Measurements from ENCODE around the gene OXER1. TPM values are rescaled to one million over a fixed set of nuclear protein-coding genes. Genes with fewer than 3 reads are reported as not detected.

Gene OXER1
- total RNA-seq, 2 experiments from 2014 or later = not detected

DNA sequence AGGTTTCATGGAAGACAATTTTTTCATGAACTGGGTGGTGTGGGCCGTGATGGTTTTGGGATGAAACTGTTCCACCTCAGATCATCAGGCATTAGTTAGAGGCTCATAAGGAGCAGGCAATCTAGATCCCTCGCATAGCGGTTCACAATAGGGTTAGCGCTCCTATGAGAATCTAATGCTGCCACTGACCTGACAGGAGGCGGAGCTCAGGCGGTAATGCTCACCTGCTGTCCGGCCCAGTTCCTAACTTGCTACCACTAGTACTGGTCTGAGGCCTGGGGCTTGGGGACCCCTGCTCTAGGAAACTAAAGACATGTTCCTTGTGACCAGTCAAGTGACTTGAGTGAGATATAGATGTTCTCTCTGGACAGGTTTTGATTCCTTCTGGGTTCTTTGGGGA is 49.2 kb downstream of the OXER1 start:
- CTCF ChIA-PET (ENCODE audit: unreplicated experiment) = no interaction called here
- no peaks in the 10 kb centered on the region for H3K9me2 ChIP-seq (ENCODE audit: insufficient read depth, low read length)
- H3K4me1 ChIP-seq (ENCODE audit: insufficient read depth, low read length, poor library complexity, severe bottlenecking) = no peaks in the 10 kb centered on the region
- no peak for DNase-seq (ENCODE audit: low spot score)
- H3K36me3 ChIP-seq (ENCODE audit: insufficient read depth, low read length) = peaks cover 42% of the 10 kb centered on the region
- H4K20me1 ChIP-seq (ENCODE audit: insufficient read depth, low read length) = no peaks in the 10 kb centered on the region; the same call in 1 of the 2 replicates
- no TSS peak for BruUV-seq (replicated peaks)
- H3K79me2 ChIP-seq (ENCODE audit: insufficient read depth, low read depth, low read length) = no peaks in the 10 kb centered on the region
- intact Hi-C loops (cut with micrococcal nuclease; ENCODE audit: unreplicated experiment) = no loop called here
- POLR2A ChIA-PET = no interaction called here
- no peak overlapping the region for H2AFZ ChIP-seq (ENCODE audit: low read length)
- H3K4me3 ChIP-seq (ENCODE audit: low read depth, low read length, poor library complexity, severe bottlenecking) = no peak overlapping the region
- no peak overlapping the region for H3K27ac ChIP-seq (ENCODE audit: low read depth, low read length, poor library complexity, severe bottlenecking)
- TF ChIP-seq, protein P1, sequence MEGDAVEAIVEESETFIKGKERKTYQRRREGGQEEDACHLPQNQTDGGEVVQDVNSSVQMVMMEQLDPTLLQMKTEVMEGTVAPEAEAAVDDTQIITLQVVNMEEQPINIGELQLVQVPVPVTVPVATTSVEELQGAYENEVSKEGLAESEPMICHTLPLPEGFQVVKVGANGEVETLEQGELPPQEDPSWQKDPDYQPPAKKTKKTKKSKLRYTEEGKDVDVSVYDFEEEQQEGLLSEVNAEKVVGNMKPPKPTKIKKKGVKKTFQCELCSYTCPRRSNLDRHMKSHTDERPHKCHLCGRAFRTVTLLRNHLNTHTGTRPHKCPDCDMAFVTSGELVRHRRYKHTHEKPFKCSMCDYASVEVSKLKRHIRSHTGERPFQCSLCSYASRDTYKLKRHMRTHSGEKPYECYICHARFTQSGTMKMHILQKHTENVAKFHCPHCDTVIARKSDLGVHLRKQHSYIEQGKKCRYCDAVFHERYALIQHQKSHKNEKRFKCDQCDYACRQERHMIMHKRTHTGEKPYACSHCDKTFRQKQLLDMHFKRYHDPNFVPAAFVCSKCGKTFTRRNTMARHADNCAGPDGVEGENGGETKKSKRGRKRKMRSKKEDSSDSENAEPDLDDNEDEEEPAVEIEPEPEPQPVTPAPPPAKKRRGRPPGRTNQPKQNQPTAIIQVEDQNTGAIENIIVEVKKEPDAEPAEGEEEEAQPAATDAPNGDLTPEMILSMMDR (conservative IDR thresholded peaks at IDR 0.05; ENCODE audit: low read length) = no peak
- TF ChIP-seq EZH2phosphoT487 (IDR thresholded peaks at IDR 0.05; ENCODE audit: borderline replicate concordance, low read depth, low read length) = no peak
- H3K4me2 ChIP-seq (ENCODE audit: low read length) = no peak overlapping the region
- H3K9me3 ChIP-seq (ENCODE audit: low read length) = no peaks in the 10 kb centered on the region

DNA sequence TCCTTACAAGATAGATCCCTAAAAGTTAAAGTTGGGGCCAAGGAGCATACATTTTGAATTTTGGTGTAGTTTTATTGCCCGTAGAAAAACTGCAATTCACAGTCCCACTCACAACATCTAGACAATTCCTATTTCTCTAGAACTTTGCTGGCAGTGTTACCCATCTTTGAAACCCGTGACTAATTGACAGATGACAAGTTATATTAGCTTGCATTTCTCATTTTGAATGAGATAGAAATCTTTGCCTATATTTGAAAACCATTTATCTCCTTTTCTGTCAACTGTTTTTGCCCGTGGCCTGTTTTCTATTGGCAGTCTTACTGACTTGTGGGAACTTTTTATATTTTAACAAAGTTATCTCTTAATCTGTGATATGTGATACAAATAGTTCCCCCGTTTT is 50.0 kb downstream of the OXER1 start:
- H3K36me3 ChIP-seq (ENCODE audit: insufficient read depth, low read length) = peaks cover 48% of the 10 kb centered on the region
- no peak for DNase-seq (ENCODE audit: low spot score)
- no peaks in the 10 kb centered on the region for H3K9me3 ChIP-seq (ENCODE audit: low read length)
- H3K79me2 ChIP-seq (ENCODE audit: insufficient read depth, low read depth, low read length) = no peaks in the 10 kb centered on the region
- ChIA-PET CTCF (ENCODE audit: unreplicated experiment) (no interaction called here), POLR2A (interaction anchor here (1.3 kb wide), 1 partner anchor 14 kb away, joined by 5 read pairs; no protein-coding TSS in a partner anchor)
- no peak overlapping the region for H3K27ac ChIP-seq (ENCODE audit: low read depth, low read length, poor library complexity, severe bottlenecking)
- no peaks in the 10 kb centered on the region for H3K9me2 ChIP-seq (ENCODE audit: insufficient read depth, low read length)
- no TSS peak for BruUV-seq (replicated peaks)
- TF ChIP-seq EZH2phosphoT487 (IDR thresholded peaks at IDR 0.05; ENCODE audit: borderline replicate concordance, low read depth, low read length) = no peak
- TF ChIP-seq, protein P1 (conservative IDR thresholded peaks at IDR 0.05; ENCODE audit: low read length) = no peak
- intact Hi-C loops (cut with micrococcal nuclease; ENCODE audit: unreplicated experiment) = no loop called here
- H3K4me1 ChIP-seq (ENCODE audit: insufficient read depth, low read length, poor library complexity, severe bottlenecking) = no peaks in the 10 kb centered on the region
- no peaks in the 10 kb centered on the region; the same call in 1 of the 2 replicates for H4K20me1 ChIP-seq (ENCODE audit: insufficient read depth, low read length)
- H3K4me2 ChIP-seq (ENCODE audit: low read length) = no peak overlapping the region
- H3K4me3 ChIP-seq (ENCODE audit: low read depth, low read length, poor library complexity, severe bottlenecking) = no peak overlapping the region
- H2AFZ ChIP-seq (ENCODE audit: low read length) = no peak overlapping the region

DNA sequence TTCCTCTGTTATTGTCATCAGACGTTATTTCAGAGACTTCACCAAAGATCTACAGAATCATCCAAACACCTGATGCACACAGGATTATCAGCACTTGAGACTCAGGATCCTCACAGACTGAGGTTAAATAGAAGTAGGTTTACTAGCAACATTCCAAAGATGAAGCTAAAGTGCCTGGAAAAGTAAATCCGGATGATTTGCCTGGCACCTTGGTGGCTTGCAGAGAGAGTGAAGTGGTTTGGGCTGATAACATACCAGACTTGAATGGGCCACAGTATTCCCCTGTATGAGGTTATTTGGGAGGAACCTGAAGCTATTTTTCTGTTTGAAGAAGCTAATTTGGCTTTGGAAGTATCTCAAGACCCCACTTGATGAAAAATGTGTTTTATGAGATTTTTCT is 51.0 kb downstream of the OXER1 start:
- H3K9me2 ChIP-seq (ENCODE audit: insufficient read depth, low read length) = no peaks in the 10 kb centered on the region
- intact Hi-C loops (cut with micrococcal nuclease; ENCODE audit: unreplicated experiment) = no loop called here
- H2AFZ ChIP-seq (ENCODE audit: low read length) = no peak overlapping the region
- H3K4me1 ChIP-seq (ENCODE audit: insufficient read depth, low read length, poor library complexity, severe bottlenecking) = no peaks in the 10 kb centered on the region
- no peak overlapping the region for H3K4me3 ChIP-seq (ENCODE audit: low read depth, low read length, poor library complexity, severe bottlenecking)
- H3K4me2 ChIP-seq (ENCODE audit: low read length) = no peak overlapping the region
- no peak for TF ChIP-seq EZH2phosphoT487 (IDR thresholded peaks at IDR 0.05; ENCODE audit: borderline replicate concordance, low read depth, low read length)
- TF ChIP-seq, protein P1 (conservative IDR thresholded peaks at IDR 0.05; ENCODE audit: low read length) = no peak
- no peaks in the 10 kb centered on the region for H3K9me3 ChIP-seq (ENCODE audit: low read length)
- ChIA-PET CTCF (ENCODE audit: unreplicated experiment) (no interaction called here), POLR2A (interaction anchor here (0.6 to 1.3 kb wide), 4 partner anchors 8 to 1705 kb away, joined by 3 to 5 read pairs (median 3); no protein-coding TSS in a partner anchor)
- H4K20me1 ChIP-seq (ENCODE audit: insufficient read depth, low read length) = no peaks in the 10 kb centered on the region; the same call in 1 of the 2 replicates
- peaks cover 56% of the 10 kb centered on the region for H3K36me3 ChIP-seq (ENCODE audit: insufficient read depth, low read length)
- no peaks in the 10 kb centered on the region for H3K79me2 ChIP-seq (ENCODE audit: insufficient read depth, low read depth, low read length)
- DNase-seq (ENCODE audit: low spot score) = no peak
- BruUV-seq (replicated peaks) = no TSS peak
- H3K27ac ChIP-seq (ENCODE audit: low read depth, low read length, poor library complexity, severe bottlenecking) = no peak overlapping the region

Small RNA genes lying within 50 kb of the gene (small RNA-seq; reads per million reads assigned to genes)
- not detected for gene RNU6-137P

Other genes with a start within 250 kb of the OXER1 start
- 66.7 and 72.7 TPM in 2 replicates for gene MTA3, start 195.5 kb downstream of the OXER1 start, total RNA-seq (2014; rRNA removed; shearing (Covaris generic))
- 183 and 205 TPM in 2 replicates for gene MTA3, start 195.5 kb downstream of the OXER1 start, total RNA-seq (2022)
- gene HAAO, start 28.4 kb upstream of the OXER1 start, total RNA-seq (2014; rRNA removed; shearing (Covaris generic)) = not detected in 2 replicates
- not detected in 2 replicates for gene HAAO, start 28.4 kb upstream of the OXER1 start, total RNA-seq (2022)

Measured in OCI-LY7 (cell line).